B cell (primary cell): ENCODE measurements around the gene RHOD. TPM values are rescaled to one million over a fixed set of nuclear protein-coding genes. Genes with fewer than 3 reads are reported as not detected.

ENCODE experiments used
- ATAC-seq: fragments of 200-7000 bp; cut with Tn5 transposase; one replicate; pipeline ENCODE4 v1.10.0; 2021; ENCODE audit warnings: low read depth, mild to moderate bottlenecking, moderate number of reproducible peaks, moderate library complexity
- CTCF ChIA-PET: fragments of 350-600 bp; sonication (Branson Sonifier 250); formaldehyde crosslinking; loops from one replicate; lab custom pipeline; 2021; ENCODE audit warnings: antibody characterized with exemption, inconsistent platforms; lab: Charles Lee
- POLR2A ChIA-PET: fragments of 350-600 bp; sonication (Branson Sonifier 250); formaldehyde crosslinking; loops from one replicate; lab custom pipeline; 2021; ENCODE audit warnings: antibody characterized with exemption; lab: Charles Lee
- DNase-seq: peaks from one replicate; pipeline ENCODE4 v3.0.0; 2013
- H2AFZ ChIP-seq: 2 replicates; pipeline ENCODE4 v1.6.1; 2012; ENCODE audit warnings: mild to moderate bottlenecking, low read depth, low read length; ENCODE audit not compliant: insufficient read depth, poor library complexity, severe bottlenecking
- H3K27ac ChIP-seq, 2 donors: 1 replicate in 1 of 2; 2 replicates in 1 of 2; pipeline ENCODE4 v1.5.1; 2012 to 2013; ENCODE audit warnings: low read length in 2 of 2, mild to moderate bottlenecking in 2 of 2, moderate library complexity in 1 of 2
- H3K27me3 ChIP-seq, 4 experiments: fragments of 200-600 bp in 1 of 4; sonication (generic) in 1 of 4; replicated peaks in 1 of 4; 1 replicate in 2 of 4; 2 replicates in 2 of 4; pipeline versions ENCODE4 v1.6.1 to v1.7.0; 2013 to 2016; ENCODE audit warnings: low read length in 3 of 4, mild to moderate bottlenecking in 2 of 4, mixed read lengths in 1 of 4, moderate library complexity in 1 of 4; ENCODE audit not compliant: insufficient read depth in 4 of 4, control insufficient read depth in 3 of 4; ENCODE audit errors: control extremely low read depth in 1 of 4
- H3K36me3 ChIP-seq, 2 experiments: replicated peaks in 1 of 2; 1 replicate in 1 of 2; 2 replicates in 1 of 2; pipeline versions ENCODE4 v1.6.1 to v1.7.1; 2013; ENCODE audit warnings: low read length in 1 of 2; ENCODE audit not compliant: insufficient read depth in 2 of 2, control insufficient read depth in 1 of 2; ENCODE audit errors: control extremely low read depth in 1 of 2, extremely low read depth in 1 of 2
- H3K4me1 ChIP-seq, 2 donors: fragments of 200-600 bp in 1 of 2; sonication (generic) in 1 of 2; 1 replicate in 1 of 2; 2 replicates in 1 of 2; pipeline versions ENCODE4 v1.5.1 to v1.6.1; 2013 to 2017; ENCODE audit warnings: low read length in 2 of 2; ENCODE audit not compliant: control insufficient read depth in 2 of 2, insufficient read depth in 2 of 2
- H3K4me2 ChIP-seq: replicated peaks from 2 replicates; pipeline ENCODE3; 2012; ENCODE audit warnings: mild to moderate bottlenecking, low read depth, low read length; ENCODE audit not compliant: poor library complexity, severe bottlenecking
- H3K4me3 ChIP-seq, 5 experiments: fragments of 200-600 bp in 1 of 5; sonication (generic) in 1 of 5; 1 replicate in 3 of 5; 2 replicates in 2 of 5; pipeline versions ENCODE4 v1.5.1 to v1.7.0; 2011 to 2016; ENCODE audit warnings: low read length in 4 of 5, mild to moderate bottlenecking in 4 of 5, low read depth in 2 of 5, control low read depth in 1 of 5, moderate library complexity in 1 of 5; ENCODE audit not compliant: insufficient read depth in 1 of 5; ENCODE audit errors: control extremely low read depth in 1 of 5, extremely low read depth in 1 of 5
- H3K79me2 ChIP-seq: fragments of 200-600 bp; sonication (generic); one replicate; pipeline ENCODE4 v1.6.0; 2016; ENCODE audit warnings: low read length; ENCODE audit not compliant: control insufficient read depth, insufficient read depth
- H3K9ac ChIP-seq: fragments of 200-600 bp; sonication (generic); 2 replicates; pipeline ENCODE4 v1.6.1; 2017; ENCODE audit warnings: mild to moderate bottlenecking, low read length, moderate library complexity
- H3K9me3 ChIP-seq, 3 donors: one replicate each; pipeline versions ENCODE4 v1.6.1 to v1.7.1; 2013; ENCODE audit warnings: low read length in 2 of 3; ENCODE audit not compliant: control insufficient read depth in 2 of 3, insufficient read depth in 1 of 3; ENCODE audit errors: control extremely low read depth in 1 of 3
- H4K20me1 ChIP-seq: 2 replicates; pipeline ENCODE4 v1.6.0; 2012; ENCODE audit warnings: mild to moderate bottlenecking, low read length; ENCODE audit not compliant: insufficient read depth, control insufficient read depth, poor library complexity, severe bottlenecking
- H3K27ac Mint-ChIP-seq: one replicate; pipeline ENCODE4 v1.8.0; 2021; ENCODE audit warnings: mixed read lengths
- H3K27me3 Mint-ChIP-seq: one replicate; pipeline ENCODE4 v1.8.0; 2021; ENCODE audit warnings: mixed read lengths
- H3K4me1 Mint-ChIP-seq: one replicate; pipeline ENCODE4 v1.8.0; 2021; ENCODE audit warnings: mixed read lengths
- H3K4me3 Mint-ChIP-seq: one replicate; pipeline ENCODE4 v1.8.0; 2021; ENCODE audit warnings: mixed read lengths
- H3K9me3 Mint-ChIP-seq: one replicate; pipeline ENCODE4 v1.8.0; 2022; ENCODE audit warnings: mixed read lengths; ENCODE audit not compliant: insufficient read depth
- EZH2 ChIP-seq: IDR thresholded peaks from 2 replicates; pipeline ENCODE4 v1.6.1; 2012; ENCODE audit warnings: borderline replicate concordance, low read depth, mild to moderate bottlenecking, moderate library complexity, low read length; ENCODE audit not compliant: insufficient read depth, poor library complexity, severe bottlenecking
- WGBS: methylation state at CpG from one replicate; pipeline ENCODE4 v1.1.5; 2013; ENCODE audit warnings: missing lambda C conversion rate; ENCODE audit not compliant: insufficient coverage; 5-methylcytosine and 5-hydroxymethylcytosine counted together
- intact Hi-C: fragments of 100-400 bp; cut with micrococcal nuclease; formaldehyde crosslinking; loops from one replicate; pipeline ENCODE4 v1.10.0; 2022
- polyA plus RNA-seq: library from polyadenylated mRNA; depleted of rRNA; stranded (reverse); fragments of >200 nt; gene quantifications from 2 replicates; pipeline ENCODE4 v1.2.3, GENCODE V29; 2012
- total RNA-seq, 2 donors: library from RNA; stranded (reverse); fragments of 120-200 nt in 1 of 2; gene quantifications; 1 replicate in 1 of 2; 2 replicates in 1 of 2; pipeline versions ENCODE4 v1.2.3 to v1.2.4, GENCODE V29; 2013 to 2022
- TF ChIP-seq, protein P1 (sequence below): fragments of 200-600 bp; IDR thresholded peaks from one replicate; pipeline ENCODE4 v1.8.0; 2022; ENCODE audit warnings: antibody characterized with exemption, mild to moderate bottlenecking

Gene RHOD
- total and polyA plus RNA-seq, 2 donors (not counting 1 experiment from before 2014, with no cell fraction given): 0.42 to 0.48 TPM

DNA sequence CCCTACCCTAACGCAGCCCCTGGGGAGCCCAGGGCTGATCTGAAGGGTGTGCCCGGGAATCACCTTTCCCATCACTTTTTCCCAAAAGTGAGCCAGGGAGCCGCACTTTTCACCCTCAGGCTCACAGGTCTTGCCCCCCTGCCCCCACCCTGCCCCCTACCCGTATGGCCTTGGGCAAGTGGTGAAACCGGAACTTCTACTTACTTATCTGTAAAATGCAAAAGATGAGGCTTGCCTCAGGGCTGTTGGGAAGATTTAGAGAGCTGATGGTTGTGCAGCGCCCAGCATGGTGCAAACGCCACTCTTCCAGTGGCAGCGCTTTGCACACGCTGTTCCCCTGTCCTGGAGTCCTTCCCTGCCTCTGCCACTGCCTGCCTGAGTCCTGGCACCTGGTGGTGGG is 25.7 kb upstream of the RHOD start:
- no peak overlapping the region for H3K27ac Mint-ChIP-seq
- Histone ChIP-seq H3K79me2 (no peaks in the 10 kb centered on the region), H3K27ac (no peak overlapping the region), H3K27me3 (peaks cover 0 to 68% (median 26%) of the 10 kb centered on the region in 4 experiments), H3K4me3 (no peak overlapping the region), H3K9me3 (no peaks in the 10 kb centered on the region), H2AFZ (no peak overlapping the region), H3K4me1 (peaks cover 27 to 40% of the 10 kb centered on the region in 2 donors), H3K9ac (no peak overlapping the region), H3K36me3 (no peaks in the 10 kb centered on the region), H4K20me1 (no peaks in the 10 kb centered on the region), H3K4me2 (peak overlapping the region; percentile 18)
- intact Hi-C loops: no loop called here
- no peaks in the 10 kb centered on the region for H3K9me3 Mint-ChIP-seq
- ChIA-PET CTCF (interaction anchor here (0.7 kb wide), 1 partner anchor 22 kb away, joined by 3 read pairs; no protein-coding TSS in a partner anchor), POLR2A (no interaction called here)
- no peak overlapping the region for H3K4me3 Mint-ChIP-seq
- DNase-seq: no peak
- H3K4me1 Mint-ChIP-seq: peaks cover 31% of the 10 kb centered on the region
- 37% methylated on average over 7 of the region's 9 CpGs for WGBS
- ATAC-seq: no peak
- H3K27me3 Mint-ChIP-seq: peaks cover 45% of the 10 kb centered on the region
- no peak for TF ChIP-seq EZH2
- TF ChIP-seq, protein P1, sequence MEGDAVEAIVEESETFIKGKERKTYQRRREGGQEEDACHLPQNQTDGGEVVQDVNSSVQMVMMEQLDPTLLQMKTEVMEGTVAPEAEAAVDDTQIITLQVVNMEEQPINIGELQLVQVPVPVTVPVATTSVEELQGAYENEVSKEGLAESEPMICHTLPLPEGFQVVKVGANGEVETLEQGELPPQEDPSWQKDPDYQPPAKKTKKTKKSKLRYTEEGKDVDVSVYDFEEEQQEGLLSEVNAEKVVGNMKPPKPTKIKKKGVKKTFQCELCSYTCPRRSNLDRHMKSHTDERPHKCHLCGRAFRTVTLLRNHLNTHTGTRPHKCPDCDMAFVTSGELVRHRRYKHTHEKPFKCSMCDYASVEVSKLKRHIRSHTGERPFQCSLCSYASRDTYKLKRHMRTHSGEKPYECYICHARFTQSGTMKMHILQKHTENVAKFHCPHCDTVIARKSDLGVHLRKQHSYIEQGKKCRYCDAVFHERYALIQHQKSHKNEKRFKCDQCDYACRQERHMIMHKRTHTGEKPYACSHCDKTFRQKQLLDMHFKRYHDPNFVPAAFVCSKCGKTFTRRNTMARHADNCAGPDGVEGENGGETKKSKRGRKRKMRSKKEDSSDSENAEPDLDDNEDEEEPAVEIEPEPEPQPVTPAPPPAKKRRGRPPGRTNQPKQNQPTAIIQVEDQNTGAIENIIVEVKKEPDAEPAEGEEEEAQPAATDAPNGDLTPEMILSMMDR: no peak

DNA sequence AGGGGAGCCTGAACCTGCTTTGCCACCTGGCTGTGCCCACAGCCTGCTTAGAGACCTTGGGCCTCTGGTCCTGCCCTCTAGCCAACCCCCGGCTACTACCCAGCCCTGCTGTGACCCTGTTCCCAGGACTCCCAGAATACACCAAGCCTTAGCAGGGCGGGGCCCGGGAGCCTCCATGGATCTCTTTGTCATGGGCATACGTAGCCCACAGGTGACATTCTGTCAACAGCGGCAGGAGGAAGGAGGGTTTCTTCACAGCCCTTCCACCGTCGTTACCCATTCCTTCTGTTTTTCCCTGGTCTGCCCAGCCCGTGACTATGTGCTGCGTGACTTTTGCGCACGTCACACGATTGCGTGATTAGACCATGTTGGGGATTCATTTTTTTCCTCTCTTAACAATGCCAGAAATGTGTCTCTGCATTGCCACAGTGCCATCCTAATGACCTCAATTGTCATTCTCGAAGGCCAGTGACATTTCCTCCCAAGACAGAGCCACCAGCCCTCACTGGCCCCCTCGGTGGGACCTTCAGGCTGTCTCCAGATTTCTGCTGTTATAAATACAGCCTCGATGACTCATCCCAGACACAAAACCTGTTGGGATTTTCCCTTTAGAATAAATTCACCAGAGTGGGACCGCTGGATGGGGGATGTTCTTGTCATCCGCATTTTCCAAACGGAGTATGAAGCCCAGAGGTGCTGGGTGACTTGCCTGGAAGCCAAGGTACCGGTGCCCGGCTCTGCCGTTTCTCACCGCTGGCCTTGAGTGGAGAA is 24.7 kb upstream of the RHOD start:
- no peaks in the 10 kb centered on the region for H3K9me3 ChIP-seq
- DNase-seq (no peak), ATAC-seq (no peak)
- H3K4me1 Mint-ChIP-seq: peaks cover 31% of the 10 kb centered on the region
- no peak overlapping the region for H3K9ac ChIP-seq
- no peak overlapping the region for H3K4me3 Mint-ChIP-seq
- no peak overlapping the region for H3K27ac Mint-ChIP-seq
- no peaks in the 10 kb centered on the region for H4K20me1 ChIP-seq
- no peaks in the 10 kb centered on the region for H3K79me2 ChIP-seq
- no peak for TF ChIP-seq EZH2
- TF ChIP-seq, protein P1: no peak
- peaks cover 0 to 63% (median 27%) of the 10 kb centered on the region in 4 experiments for H3K27me3 ChIP-seq
- H3K4me1 ChIP-seq: peaks cover 27 to 37% of the 10 kb centered on the region in 2 donors
- no peak overlapping the region for H3K4me2 ChIP-seq
- POLR2A ChIA-PET: no interaction called here
- H3K4me3 ChIP-seq: no peak overlapping the region
- CTCF ChIA-PET: interaction anchor here (0.7 kb wide), 1 partner anchor 21 kb away, joined by 3 read pairs; no protein-coding TSS in a partner anchor
- H3K27ac ChIP-seq: no peak overlapping the region
- H3K36me3 ChIP-seq: no peaks in the 10 kb centered on the region
- intact Hi-C loops: no loop called here
- H2AFZ ChIP-seq: no peak overlapping the region
- peaks cover 49% of the 10 kb centered on the region for H3K27me3 Mint-ChIP-seq
- no peaks in the 10 kb centered on the region for H3K9me3 Mint-ChIP-seq
- WGBS: 76% methylated on average over 15 of the region's 23 CpGs
